DND-41 (cell line): ENCODE measurements around the gene ITGB1BP1.

Source experiments
- EZH2 ChIP-seq: IDR thresholded peaks from 3 replicates; pipeline ENCODE4 v1.6.1; 2012; ENCODE audit warnings: borderline replicate concordance, low read depth, mild to moderate bottlenecking, moderate library complexity, low read length, inconsistent platforms; ENCODE audit not compliant: severe bottlenecking
- TF ChIP-seq, protein P1 (sequence below): IDR thresholded peaks from 2 replicates; pipeline ENCODE4 v1.5.1; 2012; ENCODE audit warnings: borderline replicate concordance, low read length, moderate library complexity, mild to moderate bottlenecking; ENCODE audit not compliant: poor library complexity, severe bottlenecking; ENCODE audit errors: extremely low read depth

DNA sequence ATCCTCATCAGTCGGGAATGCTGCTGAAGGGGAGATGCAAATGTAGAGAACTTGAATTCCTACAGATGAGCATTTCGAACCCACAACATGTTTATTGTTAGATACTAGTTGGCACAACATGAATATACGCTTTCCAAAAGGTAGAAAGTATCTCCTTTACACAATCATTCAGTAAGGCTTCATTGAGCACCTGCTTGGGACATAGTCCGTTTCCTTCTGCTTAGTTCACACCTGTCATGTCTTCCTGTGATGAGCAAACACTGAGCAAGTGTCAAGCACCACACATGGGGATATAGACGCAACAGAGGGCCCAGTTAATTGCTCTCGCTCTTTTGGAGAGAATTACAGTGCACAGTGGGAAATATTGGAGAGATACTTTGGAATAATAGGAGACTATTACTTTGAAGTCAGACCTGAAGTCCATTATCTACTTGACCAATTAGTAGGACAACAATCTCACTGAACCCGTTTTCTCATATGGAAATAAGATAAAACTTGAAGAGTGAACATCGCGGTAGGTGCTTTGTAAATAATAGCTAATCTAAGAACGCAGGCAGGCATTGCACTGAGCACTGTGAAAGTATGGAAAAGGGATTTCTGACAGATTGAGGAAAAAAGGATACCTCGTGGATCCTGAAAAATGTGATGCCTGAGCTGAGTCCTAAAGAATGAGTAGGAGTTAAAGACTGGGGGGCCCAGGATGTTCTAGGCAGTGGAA, 1.3 kb upstream of the ITGB1BP1 start:
- TF ChIP-seq, protein P1, sequence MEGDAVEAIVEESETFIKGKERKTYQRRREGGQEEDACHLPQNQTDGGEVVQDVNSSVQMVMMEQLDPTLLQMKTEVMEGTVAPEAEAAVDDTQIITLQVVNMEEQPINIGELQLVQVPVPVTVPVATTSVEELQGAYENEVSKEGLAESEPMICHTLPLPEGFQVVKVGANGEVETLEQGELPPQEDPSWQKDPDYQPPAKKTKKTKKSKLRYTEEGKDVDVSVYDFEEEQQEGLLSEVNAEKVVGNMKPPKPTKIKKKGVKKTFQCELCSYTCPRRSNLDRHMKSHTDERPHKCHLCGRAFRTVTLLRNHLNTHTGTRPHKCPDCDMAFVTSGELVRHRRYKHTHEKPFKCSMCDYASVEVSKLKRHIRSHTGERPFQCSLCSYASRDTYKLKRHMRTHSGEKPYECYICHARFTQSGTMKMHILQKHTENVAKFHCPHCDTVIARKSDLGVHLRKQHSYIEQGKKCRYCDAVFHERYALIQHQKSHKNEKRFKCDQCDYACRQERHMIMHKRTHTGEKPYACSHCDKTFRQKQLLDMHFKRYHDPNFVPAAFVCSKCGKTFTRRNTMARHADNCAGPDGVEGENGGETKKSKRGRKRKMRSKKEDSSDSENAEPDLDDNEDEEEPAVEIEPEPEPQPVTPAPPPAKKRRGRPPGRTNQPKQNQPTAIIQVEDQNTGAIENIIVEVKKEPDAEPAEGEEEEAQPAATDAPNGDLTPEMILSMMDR = no peak
- TF ChIP-seq EZH2 = no peak
